ENCODE results near the gene REV3L.
A peak's percentile ranks its signal among the peaks of the same experiment; 100 is the strongest.
"Not testable (repeated sequence)": the region's sequence is repeated elsewhere in the genome, so short reads cannot be mapped to it uniquely, and the experiment has no call there.

REV3L gene, protein sequence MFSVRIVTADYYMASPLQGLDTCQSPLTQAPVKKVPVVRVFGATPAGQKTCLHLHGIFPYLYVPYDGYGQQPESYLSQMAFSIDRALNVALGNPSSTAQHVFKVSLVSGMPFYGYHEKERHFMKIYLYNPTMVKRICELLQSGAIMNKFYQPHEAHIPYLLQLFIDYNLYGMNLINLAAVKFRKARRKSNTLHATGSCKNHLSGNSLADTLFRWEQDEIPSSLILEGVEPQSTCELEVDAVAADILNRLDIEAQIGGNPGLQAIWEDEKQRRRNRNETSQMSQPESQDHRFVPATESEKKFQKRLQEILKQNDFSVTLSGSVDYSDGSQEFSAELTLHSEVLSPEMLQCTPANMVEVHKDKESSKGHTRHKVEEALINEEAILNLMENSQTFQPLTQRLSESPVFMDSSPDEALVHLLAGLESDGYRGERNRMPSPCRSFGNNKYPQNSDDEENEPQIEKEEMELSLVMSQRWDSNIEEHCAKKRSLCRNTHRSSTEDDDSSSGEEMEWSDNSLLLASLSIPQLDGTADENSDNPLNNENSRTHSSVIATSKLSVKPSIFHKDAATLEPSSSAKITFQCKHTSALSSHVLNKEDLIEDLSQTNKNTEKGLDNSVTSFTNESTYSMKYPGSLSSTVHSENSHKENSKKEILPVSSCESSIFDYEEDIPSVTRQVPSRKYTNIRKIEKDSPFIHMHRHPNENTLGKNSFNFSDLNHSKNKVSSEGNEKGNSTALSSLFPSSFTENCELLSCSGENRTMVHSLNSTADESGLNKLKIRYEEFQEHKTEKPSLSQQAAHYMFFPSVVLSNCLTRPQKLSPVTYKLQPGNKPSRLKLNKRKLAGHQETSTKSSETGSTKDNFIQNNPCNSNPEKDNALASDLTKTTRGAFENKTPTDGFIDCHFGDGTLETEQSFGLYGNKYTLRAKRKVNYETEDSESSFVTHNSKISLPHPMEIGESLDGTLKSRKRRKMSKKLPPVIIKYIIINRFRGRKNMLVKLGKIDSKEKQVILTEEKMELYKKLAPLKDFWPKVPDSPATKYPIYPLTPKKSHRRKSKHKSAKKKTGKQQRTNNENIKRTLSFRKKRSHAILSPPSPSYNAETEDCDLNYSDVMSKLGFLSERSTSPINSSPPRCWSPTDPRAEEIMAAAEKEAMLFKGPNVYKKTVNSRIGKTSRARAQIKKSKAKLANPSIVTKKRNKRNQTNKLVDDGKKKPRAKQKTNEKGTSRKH (N-terminal part only)

GRCh38 chr6:111482959-111483735, at the start of gene REV3L:
Gene REV3L (minus strand): TSS chr6:111483218. CDS start chr6:111482888, 330 bp downstream.
- DNase-seq (ENCODE audit: low read depth): peak; percentile 73

DNA sequence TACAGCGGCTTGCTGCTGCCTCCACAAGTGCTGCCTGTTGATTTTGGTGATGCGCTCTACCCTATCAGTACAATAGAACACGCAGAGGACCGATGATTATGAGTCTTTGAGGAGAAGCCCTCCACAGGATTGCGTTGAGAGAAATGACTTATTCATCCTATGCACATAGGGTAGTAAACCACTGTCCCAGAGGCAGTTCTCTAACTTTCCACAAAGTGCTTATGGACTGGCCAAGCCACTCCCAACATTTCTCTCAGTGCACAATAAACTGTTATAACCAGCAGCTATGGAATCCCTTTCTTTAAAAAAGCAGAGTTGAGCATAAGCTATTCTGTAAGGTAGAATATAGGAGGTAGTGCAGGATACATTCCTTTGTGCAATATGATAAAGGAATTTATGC, 48.2 kb upstream of the REV3L start:
- no peak for DNase-seq (ENCODE audit: low read depth)

GRCh38 chr6:111530667-111531066, 47.6 kb upstream of the REV3L start:
- no peak for DNase-seq (ENCODE audit: low read depth)

DNA sequence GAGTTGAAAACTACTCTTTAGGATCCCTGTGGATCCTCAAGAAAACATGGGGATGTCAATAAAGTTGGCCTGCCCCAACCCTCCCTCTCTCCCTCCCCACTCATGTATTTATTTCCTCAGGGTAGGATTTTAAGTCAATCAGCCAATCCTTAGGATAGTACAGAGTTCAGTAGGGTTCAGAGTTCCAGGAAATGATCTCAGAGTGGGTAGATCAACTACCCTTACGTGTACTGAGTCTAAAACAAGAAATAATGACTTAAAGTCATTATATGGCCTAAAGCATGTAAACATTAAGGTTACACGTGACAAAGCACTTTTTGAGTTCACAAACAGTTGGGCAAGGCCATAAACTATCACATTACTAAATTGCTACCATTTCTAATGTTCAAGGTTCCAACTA, 47.2 kb upstream of the REV3L start:
- no peak for DNase-seq (ENCODE audit: low read depth)

- DNase-seq (ENCODE audit: low read depth): no peak
Observed at GRCh38 chr6:111527367-111527766, 44.3 kb upstream of the REV3L start.

GRCh38 chr6:111524735-111525134, 41.7 kb upstream of the REV3L start:
- no peak for DNase-seq (ENCODE audit: low read depth)

GRCh38 chr6:111524252-111524651, 41.2 kb upstream of the REV3L start:
- DNase-seq (ENCODE audit: low read depth): no peak

GRCh38 chr6:111523484-111524167, 40.6 kb upstream of the REV3L start:
- no peak for DNase-seq (ENCODE audit: low read depth)

DNA sequence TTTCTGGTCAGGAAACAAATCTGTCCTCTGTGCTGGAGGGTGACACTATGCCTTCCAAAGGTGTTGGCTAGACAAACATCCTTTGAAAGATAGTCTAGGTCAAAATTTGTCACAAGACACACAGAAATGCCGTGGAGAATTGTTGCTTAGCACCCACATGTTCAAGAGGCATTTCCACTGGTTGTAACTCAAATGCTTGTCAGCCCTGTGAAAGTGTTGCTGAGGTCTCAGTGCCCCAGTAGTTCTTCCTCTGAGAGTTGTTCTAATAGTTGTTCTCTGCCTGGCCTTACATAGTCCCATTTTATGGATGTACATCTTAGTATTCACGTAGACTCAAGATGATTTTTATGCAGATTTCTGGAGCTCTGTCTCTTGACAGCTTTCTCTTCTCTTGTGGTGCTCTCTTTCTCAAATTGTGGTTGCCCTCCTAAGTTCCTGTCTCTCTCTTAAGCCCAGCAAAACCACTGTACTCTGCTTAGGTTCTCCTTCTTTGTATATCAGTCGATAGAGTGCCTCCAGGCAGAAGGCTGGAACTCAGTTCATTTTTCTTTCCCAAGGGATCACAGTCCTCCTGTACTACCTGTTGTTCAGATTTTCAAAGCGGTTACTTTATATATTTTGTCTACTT, 39.5 kb upstream of the REV3L start:
- no peak for DNase-seq (ENCODE audit: low read depth)

GRCh38 chr6:111521497-111522270, 38.7 kb upstream of the REV3L start:
- no peak for DNase-seq (ENCODE audit: low read depth)

- DNase-seq (ENCODE audit: low read depth): no peak
Observed at GRCh38 chr6:111520524-111520923, 37.5 kb upstream of the REV3L start.

GRCh38 chr6:111517965-111518364, 34.9 kb upstream of the REV3L start:
- no peak for DNase-seq (ENCODE audit: low read depth)

- no peak for DNase-seq (ENCODE audit: low read depth)
Observed at GRCh38 chr6:111515259-111515658, 32.2 kb upstream of the REV3L start.

- DNase-seq (ENCODE audit: low read depth): not testable (repeated sequence)
Observed at GRCh38 chr6:111514531-111514930, 31.5 kb upstream of the REV3L start.

DNA sequence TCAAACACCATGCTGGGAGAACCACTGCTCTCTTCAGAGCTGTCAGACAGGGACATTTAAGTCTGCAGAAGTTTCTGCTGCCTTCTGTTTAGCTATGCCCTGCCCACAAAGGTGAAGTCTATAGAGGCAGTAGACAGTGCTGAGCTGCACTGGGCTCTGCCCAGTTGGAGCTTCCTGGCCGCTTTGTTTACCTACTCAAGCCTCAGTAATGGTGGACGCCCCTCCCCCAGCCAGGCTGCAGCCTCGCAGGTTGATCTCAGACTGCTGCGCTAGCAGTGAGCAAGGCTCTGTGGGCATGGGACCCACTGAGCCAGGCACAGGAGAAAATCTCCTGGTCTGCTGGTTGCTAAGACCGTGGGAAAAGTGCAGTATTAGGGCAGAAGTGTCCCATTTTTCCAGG, 24.2 kb upstream of the REV3L start:
- not testable (repeated sequence) for DNase-seq (ENCODE audit: low read depth)

GRCh38 chr6:111505498-111505897, 22.5 kb upstream of the REV3L start:
- not testable (repeated sequence) for DNase-seq (ENCODE audit: low read depth)

DNA sequence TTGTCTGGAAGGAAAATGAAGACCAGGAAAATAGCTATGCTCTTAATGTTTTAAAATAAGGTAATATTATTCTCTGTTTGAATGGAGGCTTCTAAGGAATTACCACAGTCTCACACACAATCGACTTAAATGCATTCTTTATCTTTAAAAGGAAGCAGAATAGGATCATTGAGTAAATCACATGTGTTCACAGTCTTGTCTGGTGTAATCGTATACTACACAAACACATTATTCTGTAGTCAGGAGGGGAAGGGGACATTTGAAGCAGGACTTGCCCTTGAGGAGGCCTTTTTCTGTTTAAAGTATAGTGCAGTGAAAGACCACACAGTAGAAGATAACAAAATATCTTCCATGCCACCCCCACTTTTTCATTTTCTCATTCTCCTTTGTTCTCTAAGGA, 20.6 kb upstream of the REV3L start:
- DNase-seq (ENCODE audit: low read depth): no peak

DNA sequence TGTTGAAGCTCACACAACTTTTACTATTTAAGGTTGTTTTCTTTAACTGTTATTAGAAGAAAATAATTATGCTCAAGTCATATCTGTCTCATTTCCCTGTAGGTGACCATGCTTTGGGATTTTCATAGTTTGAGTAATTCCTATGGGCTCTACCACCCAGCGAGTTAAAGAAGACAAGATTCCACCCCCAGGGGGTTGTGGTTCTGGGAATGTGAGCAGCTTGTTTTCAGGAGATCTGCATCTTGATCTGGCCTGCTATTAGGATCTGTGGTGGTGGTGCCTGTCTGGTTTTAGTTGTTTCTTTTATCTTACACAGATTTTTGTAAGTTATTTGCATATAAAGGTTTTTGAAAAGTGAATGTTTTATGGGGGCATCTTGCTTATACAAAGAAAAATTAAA, 20.2 kb upstream of the REV3L start:
- no peak for DNase-seq (ENCODE audit: low read depth)

GRCh38 chr6:111502154-111502553, 19.1 kb upstream of the REV3L start:
- DNase-seq (ENCODE audit: low read depth): no peak

Measured in stimulated activated CD8-positive, alpha-beta memory T cell treated with anti-CD3 and anti-CD28 coated beads, Interleukin-15, amount 100 ng/mL, for 24 hours (primary cell).